ENCODE results near the gene NCBP2L. TPM values are rescaled to one million over a fixed set of nuclear protein-coding genes. Genes with fewer than 3 reads are reported as not detected.

NCBP2L gene
- not detected in 5 replicates for total RNA-seq (2022; extraction: Qiagen RNA extraction)

DNA sequence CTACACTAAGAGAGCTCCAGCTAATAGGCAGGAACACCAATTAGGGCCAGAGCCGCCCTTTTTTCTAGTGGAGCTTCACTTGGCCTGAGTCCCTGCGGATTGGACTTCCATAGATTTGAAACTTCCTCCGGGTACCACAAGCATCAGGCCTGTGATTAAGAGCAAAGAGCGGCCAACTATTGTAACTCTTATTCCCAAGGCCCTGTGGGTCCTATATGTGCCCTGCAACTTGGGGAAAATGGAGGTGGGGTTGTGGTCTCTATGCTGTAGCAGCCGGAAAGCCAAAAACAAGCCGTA lies at the start of gene NCBP2L:
TSS of gene NCBP2L (plus strand) at position 198 of the 297 bp plus-strand sequence. CDS start 16,488 bp downstream, outside the sequence.

DNA sequence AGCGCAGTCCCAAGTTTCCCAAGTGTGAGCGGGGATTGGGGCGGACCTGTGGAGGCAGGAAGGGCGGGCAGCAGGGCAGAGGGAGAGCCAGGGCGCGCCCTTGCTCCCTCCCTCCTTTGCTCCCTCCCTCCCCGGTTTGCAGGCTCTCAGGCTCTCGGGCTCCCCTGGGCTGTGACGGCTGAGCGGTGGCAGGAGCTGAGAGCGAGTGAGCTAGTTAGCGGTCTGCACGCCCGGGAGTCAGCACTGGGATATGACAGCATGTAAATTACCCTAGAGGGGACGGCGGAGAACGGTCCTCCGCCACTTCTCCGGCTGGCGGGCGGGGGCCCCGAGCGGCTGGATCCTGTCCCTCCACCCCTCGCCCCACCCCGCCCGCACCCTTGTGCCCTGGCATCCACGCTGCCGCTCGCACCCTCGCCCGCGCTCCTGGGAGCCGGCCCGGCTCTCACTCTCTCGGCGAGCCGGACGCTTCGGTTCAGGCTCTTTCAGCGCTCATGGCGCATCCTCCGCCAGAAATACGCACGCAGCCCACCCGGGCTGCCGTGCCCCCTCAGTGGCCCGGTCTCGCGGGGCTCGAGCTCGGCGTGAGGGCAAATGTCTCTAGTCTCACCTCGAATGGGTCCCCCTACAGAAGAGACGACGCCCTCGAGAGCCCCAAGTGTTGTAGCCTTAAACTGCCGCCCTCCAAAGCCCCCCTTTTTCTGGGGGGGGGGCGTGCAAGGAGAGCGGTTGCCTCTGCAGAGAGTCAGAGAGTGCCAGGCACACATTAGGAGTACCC lies 1.6 kb upstream of the NCBP2L start, which contains the start of gene TSC22D3:
TSS of gene TSC22D3 (minus strand) at position 54 of the 778 bp plus-strand sequence. CDS start 368 bp downstream, outside the sequence.

DNA sequence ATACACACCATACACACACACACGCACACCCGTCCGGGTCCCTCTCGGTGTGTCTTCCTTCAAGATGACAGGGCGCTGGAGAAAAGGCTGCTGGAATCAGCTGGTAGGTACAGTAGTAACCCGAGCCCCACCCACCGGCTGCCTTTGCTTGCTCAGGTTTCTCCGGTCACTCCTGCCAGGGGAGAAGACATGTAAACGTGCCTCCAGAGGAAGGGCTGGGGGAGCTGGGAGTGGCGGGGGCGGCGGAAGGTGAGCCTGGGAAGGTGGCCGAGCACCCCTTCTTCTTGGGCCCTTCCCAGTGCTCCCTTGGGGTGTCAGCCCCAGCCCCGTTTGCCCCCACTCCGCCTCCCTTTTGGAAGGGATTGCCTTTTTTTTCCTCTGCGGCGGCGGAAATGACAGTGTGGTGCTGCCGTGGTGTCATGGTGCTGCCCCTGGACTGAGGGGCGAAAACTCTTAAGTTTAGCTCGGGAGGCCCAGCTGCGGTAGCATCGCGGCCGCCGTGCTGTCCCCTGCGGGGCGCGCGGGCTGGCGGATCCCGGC lies 48.2 kb downstream of the NCBP2L start, which contains the start of gene MID2:
TSS of gene MID2 (plus strand) at position 169 of the 540 bp plus-strand sequence. CDS start 561 bp downstream, outside the sequence.

Other genes starting within 250 kb of the NCBP2L start
- gene PRPS1, start 149.2 kb upstream of the NCBP2L start, total RNA-seq (2022; extraction: Qiagen RNA extraction), result 94.1 to 112 TPM (median 99.0 TPM) in 5 replicates
- 39.0 to 47.2 TPM (median 42.7 TPM) in 5 replicates for gene TSC22D3, start 1.9 kb upstream of the NCBP2L start, total RNA-seq (2022; extraction: Qiagen RNA extraction)
- 5.5 to 8.6 TPM (median 7.3 TPM) in 5 replicates for gene MID2, start 48.1 kb downstream of the NCBP2L start, total RNA-seq (2022; extraction: Qiagen RNA extraction)
- gene TEX13B, start 204.6 kb downstream of the NCBP2L start, total RNA-seq (2022; extraction: Qiagen RNA extraction), result not detected in 5 replicates